WTC11 (cell line): ENCODE data around the gene KCTD16. TPM values are rescaled to one million over a fixed set of nuclear protein-coding genes. Genes with fewer than 3 reads are reported as not detected.

Experiments
- ATAC-seq: fragments of 200-7000 bp; cut with Tn5 transposase; 2 replicates; pipeline ENCODE4 v1.10.0; 2021; ENCODE audit warnings: mild to moderate bottlenecking, moderate library complexity
- CTCF ChIA-PET: fragments of 300-600 bp; sonication (Branson Sonifier 250); formaldehyde crosslinking; loops from one replicate; lab custom pipeline; 2021; ENCODE audit warnings: antibody characterized with exemption; lab: Charles Lee
- POLR2A ChIA-PET: fragments of 350-600 bp; sonication (Branson Sonifier 250); formaldehyde crosslinking; loops from one replicate; lab custom pipeline; 2021; ENCODE audit warnings: antibody characterized with exemption; lab: Charles Lee
- DNase-seq: peaks from one replicate; pipeline ENCODE4 v3.0.0; 2021; ENCODE audit warnings: low spot score
- H3K27ac Mint-ChIP-seq: 2 replicates; pipeline ENCODE4 v1.8.0; 2021; ENCODE audit warnings: mixed read lengths
- H3K27me3 Mint-ChIP-seq: 2 replicates; pipeline ENCODE4 v1.8.0; 2021; ENCODE audit warnings: low read depth, mild to moderate bottlenecking, moderate library complexity, mixed read lengths
- H3K36me3 Mint-ChIP-seq: 2 replicates; pipeline ENCODE4 v1.8.0; 2021; ENCODE audit warnings: mixed read lengths
- H3K4me1 Mint-ChIP-seq: 2 replicates; pipeline ENCODE4 v1.8.0; 2022; ENCODE audit warnings: mixed read lengths
- H3K4me3 Mint-ChIP-seq: 2 replicates; pipeline ENCODE4 v1.8.0; 2021; ENCODE audit warnings: mild to moderate bottlenecking, moderate library complexity, mixed read lengths
- H3K9me3 Mint-ChIP-seq: 2 replicates; pipeline ENCODE4 v1.8.0; 2021; ENCODE audit warnings: mixed read lengths
- AR ChIP-seq: fragments of 250-450 bp; sonication (Bioruptor Pico); IDR thresholded peaks from 2 replicates; pipeline ENCODE4 v1.9.0; 2021; ENCODE audit warnings: mild to moderate bottlenecking
- ATF2 ChIP-seq: sonication (generic); formaldehyde crosslinking; IDR thresholded peaks from 2 replicates; pipeline ENCODE4 v1.8.1; 2022; ENCODE audit warnings: low read depth, missing genetic modification reagents, borderline replicate concordance
- CREM ChIP-seq: sonication (generic); formaldehyde crosslinking; IDR thresholded peaks from 2 replicates; pipeline ENCODE4 v1.8.1; 2022; ENCODE audit warnings: mild to moderate bottlenecking, missing genetic modification reagents, moderate library complexity
- CTCF ChIP-seq: fragments of 200-600 bp; IDR thresholded peaks from 2 replicates; pipeline ENCODE4 v1.8.0; 2022; ENCODE audit warnings: antibody characterized with exemption
- E2F1 ChIP-seq: sonication (generic); formaldehyde crosslinking; IDR thresholded peaks from 2 replicates; pipeline ENCODE4 v1.8.0; 2022; ENCODE audit warnings: mild to moderate bottlenecking, missing genetic modification reagents
- GABPB1 ChIP-seq: sonication (generic); formaldehyde crosslinking; IDR thresholded peaks from 2 replicates; pipeline ENCODE4 v1.8.1; 2023; ENCODE audit warnings: mild to moderate bottlenecking, missing genetic modification reagents
- JAZF1 ChIP-seq: fragments of 250-450 bp; sonication (Bioruptor Pico); IDR thresholded peaks from 2 replicates; pipeline ENCODE4 v1.9.0; 2021; ENCODE audit warnings: moderate library complexity, mild to moderate bottlenecking, inconsistent platforms
- JUN ChIP-seq: sonication (generic); formaldehyde crosslinking; IDR thresholded peaks from 2 replicates; pipeline ENCODE4 v1.8.0; 2023; ENCODE audit warnings: mild to moderate bottlenecking, missing genetic modification reagents
- KAT7 ChIP-seq: sonication (generic); formaldehyde crosslinking; IDR thresholded peaks from 2 replicates; pipeline ENCODE4 v1.8.1; 2023; ENCODE audit warnings: missing genetic modification reagents, mild to moderate bottlenecking, borderline replicate concordance
- ZNF263 ChIP-seq: sonication (generic); formaldehyde crosslinking; IDR thresholded peaks from 2 replicates; pipeline ENCODE4 v1.8.1; 2022; ENCODE audit warnings: low read depth, mild to moderate bottlenecking, moderate library complexity, missing genetic modification reagents
- ZNF281 ChIP-seq: sonication (generic); formaldehyde crosslinking; IDR thresholded peaks from 2 replicates; pipeline ENCODE4 v1.8.0; 2023; ENCODE audit warnings: mild to moderate bottlenecking, missing genetic modification reagents
- ZNF416 ChIP-seq: fragments of 250-450 bp; sonication (Bioruptor Pico); IDR thresholded peaks from 2 replicates; pipeline ENCODE4 v1.9.0; 2021; ENCODE audit warnings: mild to moderate bottlenecking, inconsistent platforms
- total RNA-seq: library from RNA; stranded (reverse); gene quantifications from 3 replicates; pipeline ENCODE4 v1.2.3, GENCODE V29; 2021

KCTD16 gene
- total RNA-seq, 1 experiment from 2014 or later: 0.20 TPM

- peak; percentile 98 for ATAC-seq
- Mint-ChIP-seq H3K9me3 (no peaks in the 10 kb centered on the region), H3K27me3 (no peaks in the 10 kb centered on the region), H3K4me1 (peaks cover 10% of the 10 kb centered on the region), H3K36me3 (no peaks in the 10 kb centered on the region), H3K27ac (peak overlapping the region; percentile 47), H3K4me3 (no peak overlapping the region)
- peak; percentile 52 for DNase-seq
- ChIA-PET CTCF (interaction anchor here (0.6 to 1.9 kb wide), 18 partner anchors 9 to 1358 kb away, joined by 3 to 21 read pairs (median 4); no protein-coding TSS in a partner anchor), POLR2A (no interaction called here)
- TF ChIP-seq CREM: no peak
- TF ChIP-seq CTCF: 0 out of 2 replicates have a peak, but pooled peaks have one; percentile 7
These were observed 297.1 kb downstream of the KCTD16 start for GRCh38 chr5:144467792-144468191.

GRCh38 chr5:144468571-144468970 lies 297.9 kb downstream of the KCTD16 start:
- ChIA-PET POLR2A (no interaction called here), CTCF (interaction anchor here (1.1 to 1.9 kb wide), 6 partner anchors 19 to 1212 kb away, joined by 3 to 21 read pairs (median 6); no protein-coding TSS in a partner anchor)
- DNase-seq (no peak), ATAC-seq (no peak)
- TF ChIP-seq ZNF263 (no peak), JUN (CRISPR knock-in tag) (no peak), AR (no peak), ZNF281 (CRISPR knock-in tag) (no peak), JAZF1 (CRISPR knock-in tag) (no peak), ZNF416 (CRISPR knock-in tag) (no peak), E2F1 (CRISPR knock-in tag) (no peak), GABPB1 (CRISPR knock-in tag) (no peak)
- Mint-ChIP-seq H3K9me3 (no peaks in the 10 kb centered on the region), H3K36me3 (no peaks in the 10 kb centered on the region), H3K4me1 (peaks cover 10% of the 10 kb centered on the region), H3K27ac (no peak overlapping the region), H3K27me3 (no peaks in the 10 kb centered on the region), H3K4me3 (no peak overlapping the region)

GRCh38 chr5:144469106-144469505 lies 298.4 kb downstream of the KCTD16 start:
- H3K27me3 Mint-ChIP-seq: no peaks in the 10 kb centered on the region
- H3K36me3 Mint-ChIP-seq: no peaks in the 10 kb centered on the region
- peak overlapping the region; percentile 75; the same call in 1 of the 2 replicates for H3K27ac Mint-ChIP-seq
- no peaks in the 10 kb centered on the region for H3K9me3 Mint-ChIP-seq
- no peak for DNase-seq
- no peak for TF ChIP-seq KAT7 (CRISPR knock-in tag)
- TF ChIP-seq ATF2: no peak
- no peak for ATAC-seq
- CTCF ChIA-PET: interaction anchor here (1.2 to 1.9 kb wide), 3 partner anchors 18 to 1212 kb away, joined by 3 to 21 read pairs (median 17); no protein-coding TSS in a partner anchor
- peaks cover 10% of the 10 kb centered on the region for H3K4me1 Mint-ChIP-seq
- POLR2A ChIA-PET: no interaction called here
- H3K4me3 Mint-ChIP-seq: no peak overlapping the region
